ENCODE measurements around the gene PCDHGB5.
A peak's percentile ranks its signal among the peaks of the same experiment; 100 is the strongest.
"Not testable (repeated sequence)": the region's sequence is repeated elsewhere in the genome, so short reads cannot be mapped to it uniquely, and the experiment has no call there.

Gene PCDHGB5

GRCh38 chr5:141366016-141366896, 31.5 kb upstream of the PCDHGB5 start:
- no peak for DNase-seq (ENCODE audit: low spot score in 2 of 2)
- H3K36me3 ChIP-seq (replicated peaks), result no peaks in the 10 kb centered on the region
- no peak overlapping the region for H3K4me3 ChIP-seq
- H3K9me3 ChIP-seq, result 0 out of 2 replicates have a peak, but pooled peaks cover 3% of the 10 kb centered on the region
- no peaks in the 10 kb centered on the region; the same call in 1 of the 2 replicates for H3K27me3 ChIP-seq (ENCODE audit: low read depth)
- in situ Hi-C loops (cut with MboI; ENCODE audit: low sequenced_read_pairs), result no loop called here
- no peaks in the 10 kb centered on the region for H3K4me1 ChIP-seq

DNA sequence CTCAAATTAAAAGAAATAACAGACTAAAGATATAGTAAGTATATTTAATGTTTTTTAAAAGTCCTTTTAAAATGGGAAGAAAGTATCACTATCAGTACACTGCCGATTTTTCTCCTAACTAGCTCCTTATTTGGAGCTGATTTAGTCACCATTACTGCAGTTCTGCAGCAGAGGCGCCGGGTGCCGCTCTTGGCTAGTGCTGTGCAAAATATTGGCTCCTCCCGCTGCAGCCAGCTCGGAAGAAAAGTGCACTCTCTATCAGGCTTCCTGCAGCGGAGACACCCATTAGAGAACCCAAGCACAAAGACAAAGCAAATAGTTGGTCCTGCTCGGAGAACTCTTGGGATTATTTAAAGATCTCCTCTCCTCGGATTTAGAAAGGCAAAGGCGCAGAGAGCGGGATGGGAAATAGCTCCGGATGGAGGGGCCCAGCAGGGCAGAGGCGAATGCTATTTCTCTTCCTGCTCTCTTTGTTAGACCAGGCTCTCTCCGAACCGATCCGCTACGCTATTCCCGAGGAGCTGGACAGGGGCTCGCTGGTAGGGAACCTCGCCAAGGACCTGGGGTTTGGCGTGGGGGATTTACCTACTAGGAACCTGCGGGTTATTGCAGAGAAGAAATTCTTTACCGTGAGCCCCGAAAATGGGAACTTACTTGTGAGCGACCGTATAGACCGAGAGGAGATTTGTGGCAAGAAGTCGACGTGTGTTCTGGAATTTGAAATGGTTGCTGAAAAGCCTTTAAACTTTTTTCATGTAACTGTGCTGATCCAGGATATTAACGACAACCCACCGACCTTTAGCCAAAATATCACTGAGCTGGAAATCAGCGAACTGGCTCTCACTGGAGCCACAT, 27.5 kb upstream of the PCDHGB5 start, which contains the start of gene PCDHGB3:
TSS of gene PCDHGB3 (plus strand) at position 249 of the 855 bp plus-strand sequence. CDS start at position 402, 153 bp downstream.
- DNase-seq (ENCODE audit: low spot score in 2 of 2), result no peak
- Histone ChIP-seq H3K36me3 (replicated peaks) (no peaks in the 10 kb centered on the region), H3K4me1 (no peaks in the 10 kb centered on the region), H3K27me3 (ENCODE audit: low read depth) (no peaks in the 10 kb centered on the region; the same call in 1 of the 2 replicates), H3K4me3 (no peak within 1 kb of the TSS), H3K9me3 (no peaks in the 10 kb centered on the region)
- in situ Hi-C loops (cut with MboI; ENCODE audit: low sequenced_read_pairs), result no loop called here

GRCh38 chr5:141371572-141372475, 25.9 kb upstream of the PCDHGB5 start:
- H3K4me3 ChIP-seq, result no peak overlapping the region
- H3K27me3 ChIP-seq (ENCODE audit: low read depth), result no peaks in the 10 kb centered on the region; the same call in 1 of the 2 replicates
- in situ Hi-C loops (cut with MboI; ENCODE audit: low sequenced_read_pairs), result no loop called here
- no peaks in the 10 kb centered on the region for H3K4me1 ChIP-seq
- H3K36me3 ChIP-seq (replicated peaks), result no peaks in the 10 kb centered on the region
- no peak for DNase-seq (ENCODE audit: low spot score in 2 of 2)
- H3K9me3 ChIP-seq, result no peaks in the 10 kb centered on the region

GRCh38 chr5:141373673-141374317, 24.0 kb upstream of the PCDHGB5 start, which contains the start of gene PCDHGA6:
Gene PCDHGA6 (plus strand): TSS chr5:141373891. CDS start chr5:141374084, 193 bp downstream.
- Histone ChIP-seq H3K27me3 (ENCODE audit: low read depth) (no peaks in the 10 kb centered on the region; the same call in 1 of the 2 replicates), H3K9me3 (no peaks in the 10 kb centered on the region), H3K4me1 (no peaks in the 10 kb centered on the region), H3K4me3 (no peak within 1 kb of the TSS), H3K36me3 (replicated peaks) (no peaks in the 10 kb centered on the region)
- in situ Hi-C loops (cut with MboI; ENCODE audit: low sequenced_read_pairs), result no loop called here
- DNase-seq (ENCODE audit: low spot score in 2 of 2), result no peak

GRCh38 chr5:141374627-141375026, 23.1 kb upstream of the PCDHGB5 start:
- Histone ChIP-seq H3K9me3 (no peaks in the 10 kb centered on the region), H3K4me1 (no peaks in the 10 kb centered on the region), H3K27me3 (ENCODE audit: low read depth) (no peaks in the 10 kb centered on the region; the same call in 1 of the 2 replicates), H3K4me3 (no peak overlapping the region), H3K36me3 (replicated peaks) (no peaks in the 10 kb centered on the region)
- no peak for DNase-seq (ENCODE audit: low spot score in 2 of 2)
- in situ Hi-C loops (cut with MboI; ENCODE audit: low sequenced_read_pairs), result no loop called here

DNA sequence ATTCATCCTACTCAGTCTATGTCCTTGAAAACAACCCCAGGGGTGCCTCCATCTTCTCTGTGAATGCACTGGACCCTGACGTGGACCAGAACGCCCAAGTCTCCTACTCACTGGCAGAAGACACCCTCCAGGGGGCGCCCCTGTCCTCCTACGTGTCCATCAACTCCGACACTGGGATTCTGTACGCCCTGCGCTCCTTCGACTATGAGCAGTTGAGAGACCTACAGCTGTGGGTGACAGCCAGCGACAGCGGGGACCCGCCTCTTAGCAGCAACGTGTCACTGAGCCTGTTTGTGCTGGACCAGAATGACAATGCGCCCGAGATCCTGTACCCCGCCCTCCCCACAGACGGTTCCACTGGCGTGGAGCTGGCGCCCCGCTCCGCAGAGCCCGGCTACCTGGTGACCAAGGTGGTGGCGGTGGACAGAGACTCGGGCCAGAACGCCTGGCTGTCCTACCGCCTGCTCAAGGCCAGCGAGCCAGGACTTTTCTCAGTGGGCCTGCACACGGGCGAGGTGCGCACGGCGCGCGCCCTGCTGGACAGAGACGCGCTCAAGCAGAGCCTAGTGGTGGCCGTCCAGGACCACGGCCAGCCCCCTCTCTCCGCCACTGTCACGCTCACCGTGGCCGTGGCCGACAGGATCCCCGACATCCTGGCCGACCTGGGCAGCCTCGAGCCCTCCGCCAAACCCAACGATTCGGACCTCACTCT, 22.1 kb upstream of the PCDHGB5 start:
- H3K9me3 ChIP-seq; in situ Hi-C loops (cut with MboI; ENCODE audit: low sequenced_read_pairs); H3K4me3 ChIP-seq; H3K36me3 ChIP-seq (replicated peaks); H3K4me1 ChIP-seq; H3K27me3 ChIP-seq (ENCODE audit: low read depth): not testable (repeated sequence)
- DNase-seq (ENCODE audit: low spot score in 2 of 2), result peak in 1 of 2 experiments; percentile 24

- no peaks in the 10 kb centered on the region for H3K9me3 ChIP-seq
- H3K4me3 ChIP-seq, result no peak within 1 kb of the TSS
- no peaks in the 10 kb centered on the region for H3K27me3 ChIP-seq (ENCODE audit: low read depth)
- H3K36me3 ChIP-seq (replicated peaks), result no peaks in the 10 kb centered on the region
- no peaks in the 10 kb centered on the region for H3K4me1 ChIP-seq
- in situ Hi-C loops (cut with MboI; ENCODE audit: low sequenced_read_pairs), result no loop called here
- no peak for DNase-seq (ENCODE audit: low spot score in 2 of 2)
These were observed 15.1 kb upstream of the PCDHGB5 start, which contains the start of gene PCDHGA7 for GRCh38 chr5:141382469-141383294. Gene PCDHGA7 (plus strand): TSS chr5:141382742. CDS start chr5:141382900, 158 bp downstream.

- H3K27me3 ChIP-seq (ENCODE audit: low read depth), result no peaks in the 10 kb centered on the region
- H3K36me3 ChIP-seq (replicated peaks), result no peaks in the 10 kb centered on the region
- no peak overlapping the region for H3K4me3 ChIP-seq
- no peak for DNase-seq (ENCODE audit: low spot score in 2 of 2)
- H3K9me3 ChIP-seq, result no peaks in the 10 kb centered on the region
- H3K4me1 ChIP-seq, result no peaks in the 10 kb centered on the region
- in situ Hi-C loops (cut with MboI; ENCODE audit: low sequenced_read_pairs), result no loop called here
These were observed 14.4 kb upstream of the PCDHGB5 start for GRCh38 chr5:141383345-141383744.

- no peaks in the 10 kb centered on the region for H3K4me1 ChIP-seq
- H3K4me3 ChIP-seq, result no peak overlapping the region
- H3K9me3 ChIP-seq, result no peaks in the 10 kb centered on the region
- H3K36me3 ChIP-seq (replicated peaks), result no peaks in the 10 kb centered on the region
- no peak for DNase-seq (ENCODE audit: low spot score in 2 of 2)
- in situ Hi-C loops (cut with MboI; ENCODE audit: low sequenced_read_pairs), result no loop called here
- H3K27me3 ChIP-seq (ENCODE audit: low read depth), result no peaks in the 10 kb centered on the region
These were observed 13.1 kb upstream of the PCDHGB5 start for GRCh38 chr5:141384471-141385267.

GRCh38 chr5:141387557-141388311, 10.0 kb upstream of the PCDHGB5 start, which contains the start of gene PCDHGB4:
Gene PCDHGB4 (plus strand): TSS chr5:141387698. CDS start chr5:141387885, 187 bp downstream.
- in situ Hi-C loops (cut with MboI; ENCODE audit: low sequenced_read_pairs); H3K9me3 ChIP-seq; H3K4me1 ChIP-seq; H3K4me3 ChIP-seq; DNase-seq (ENCODE audit: low spot score in 2 of 2); H3K36me3 ChIP-seq (replicated peaks); H3K27me3 ChIP-seq (ENCODE audit: low read depth): not testable (repeated sequence)

Measured in HAP-1 (cell line).